ENCODE data around the gene AGAP6. TPM values are rescaled to one million over a fixed set of nuclear protein-coding genes. Genes with fewer than 3 reads are reported as not detected.
"Not testable (repeated sequence)": the region's sequence is repeated elsewhere in the genome, so short reads cannot be mapped to it uniquely, and the experiment has no call there.

The AGAP6 gene
- total RNA-seq, 1 experiment from 2014 or later: 13.4 TPM

GRCh38 chr10:50015596-50016220 lies 27.5 kb downstream of the AGAP6 start:
- not testable (repeated sequence) for H4K91ac ChIP-seq (ENCODE audit: insufficient read length, low read depth, low read length); DNase-seq; H3K23me2 ChIP-seq (ENCODE audit: insufficient read length, low read depth, low read length, poor library complexity, severe bottlenecking); H3K4me1 Mint-ChIP-seq; H3K4me1 ChIP-seq (ENCODE audit: insufficient read depth, low read length); H4K8ac ChIP-seq (replicated peaks; ENCODE audit: insufficient read length, low read depth, low read length); H3K79me1 ChIP-seq (ENCODE audit: insufficient read depth, low read depth, low read length, poor library complexity, severe bottlenecking); H2AFZ ChIP-seq (ENCODE audit: low read length); H3K27me3 ChIP-seq (ENCODE audit: insufficient read depth, low read length); H3K18ac ChIP-seq (ENCODE audit: insufficient read length, low read depth, low read length); H4K5ac ChIP-seq (ENCODE audit: insufficient read length, low read depth, low read length); H2AK5ac ChIP-seq (ENCODE audit: insufficient read length, low read length); H2BK12ac ChIP-seq (ENCODE audit: insufficient read length, low read depth, low read length); H3K79me2 ChIP-seq (ENCODE audit: insufficient read depth, low read length); H3K4me2 ChIP-seq (ENCODE audit: insufficient read depth, insufficient read length, low read length); H3T11ph ChIP-seq (ENCODE audit: low read length); H3K36me3 Mint-ChIP-seq (ENCODE audit: insufficient read depth in 1 of 3, low read depth in 3 of 3); H2BK5ac ChIP-seq (ENCODE audit: insufficient read length, low read length); H3K9me3 Mint-ChIP-seq; H2BK20ac ChIP-seq (ENCODE audit: low read depth, low read length, poor library complexity, severe bottlenecking); H3K27me3 Mint-ChIP-seq (ENCODE audit: low read depth); H3K4ac ChIP-seq (ENCODE audit: low read depth, low read length); H2BK120ac ChIP-seq (ENCODE audit: low read depth, low read length, poor library complexity, severe bottlenecking); H4K20me1 ChIP-seq (ENCODE audit: control insufficient read depth, insufficient read depth, insufficient read length); H3K9ac ChIP-seq (ENCODE audit: extremely low read depth, insufficient read length, low read length); H2BK15ac ChIP-seq (ENCODE audit: low read depth, low read length); H3K56ac ChIP-seq (ENCODE audit: insufficient read length, low read depth, low read length); H3K14ac ChIP-seq (ENCODE audit: insufficient read depth, low read length); H3K23ac ChIP-seq (ENCODE audit: insufficient read length, low read depth, low read length); H3K4me3 Mint-ChIP-seq; H3K9me3 ChIP-seq (ENCODE audit: control insufficient read depth, low read depth, low read length); H3K27ac ChIP-seq (ENCODE audit: insufficient read length, low read depth, low read length)
- peak overlapping the region in 1 of 3 experiments; percentile 22; a peak in 1 of 7 replicates for H3K27ac Mint-ChIP-seq
- no CpG with 5 or more reads among the region's 9 CpGs for WGBS (ENCODE audit: extremely low coverage, insufficient read length, low lambda C conversion rate)

- H3K4me1 Mint-ChIP-seq; H3K79me2 ChIP-seq (ENCODE audit: insufficient read depth, low read length); H4K91ac ChIP-seq (ENCODE audit: insufficient read length, low read depth, low read length); H3K79me1 ChIP-seq (ENCODE audit: insufficient read depth, low read depth, low read length, poor library complexity, severe bottlenecking); H3K9ac ChIP-seq (ENCODE audit: extremely low read depth, insufficient read length, low read length); H3K27me3 ChIP-seq (ENCODE audit: insufficient read depth, low read length); H3K14ac ChIP-seq (ENCODE audit: insufficient read depth, low read length); H4K20me1 ChIP-seq (ENCODE audit: control insufficient read depth, insufficient read depth, insufficient read length); H3K23ac ChIP-seq (ENCODE audit: insufficient read length, low read depth, low read length); H3K4me1 ChIP-seq (ENCODE audit: insufficient read depth, low read length); H3K4me3 Mint-ChIP-seq; H3K27ac ChIP-seq (ENCODE audit: insufficient read length, low read depth, low read length); H2BK15ac ChIP-seq (ENCODE audit: low read depth, low read length); H4K5ac ChIP-seq (ENCODE audit: insufficient read length, low read depth, low read length); H3K27me3 Mint-ChIP-seq (ENCODE audit: low read depth); H3T11ph ChIP-seq (ENCODE audit: low read length); H2BK12ac ChIP-seq (ENCODE audit: insufficient read length, low read depth, low read length); H3K9me3 ChIP-seq (ENCODE audit: control insufficient read depth, low read depth, low read length); H3K36me3 Mint-ChIP-seq (ENCODE audit: insufficient read depth in 1 of 3, low read depth in 3 of 3); H3K18ac ChIP-seq (ENCODE audit: insufficient read length, low read depth, low read length); H2BK120ac ChIP-seq (ENCODE audit: low read depth, low read length, poor library complexity, severe bottlenecking); DNase-seq; H2BK20ac ChIP-seq (ENCODE audit: low read depth, low read length, poor library complexity, severe bottlenecking); H4K8ac ChIP-seq (replicated peaks; ENCODE audit: insufficient read length, low read depth, low read length); H2AK5ac ChIP-seq (ENCODE audit: insufficient read length, low read length); H2AFZ ChIP-seq (ENCODE audit: low read length); H3K9me3 Mint-ChIP-seq; H2BK5ac ChIP-seq (ENCODE audit: insufficient read length, low read length); H3K4ac ChIP-seq (ENCODE audit: low read depth, low read length); H3K23me2 ChIP-seq (ENCODE audit: insufficient read length, low read depth, low read length, poor library complexity, severe bottlenecking); H3K27ac Mint-ChIP-seq; H3K4me2 ChIP-seq (ENCODE audit: insufficient read depth, insufficient read length, low read length); H3K56ac ChIP-seq (ENCODE audit: insufficient read length, low read depth, low read length): not testable (repeated sequence)
- no CpG with 5 or more reads among the region's 5 CpGs for WGBS (ENCODE audit: extremely low coverage, insufficient read length, low lambda C conversion rate)
Measured at GRCh38 chr10:50016926-50017325, 28.7 kb downstream of the AGAP6 start.
